Kidney (tissue), 14 donors: Measurements from ENCODE around the gene TRPC4AP. TPM values are rescaled to one million over a fixed set of nuclear protein-coding genes. Genes with fewer than 3 reads are reported as not detected.

Source experiments
- DNase-seq, 5 donors: peaks; one replicate each; pipeline ENCODE4 v3.0.0-alpha.2; 2013 to 2020
- FAIRE-seq: peaks from 2 replicates; lab custom pipeline; 2012; peaks lifted over from hg19 to GRCh38; lab: Jason Lieb, UNC
- H3K27ac ChIP-seq, 2 donors: one replicate each; pipeline ENCODE4 v1.7.0; 2013; ENCODE audit warnings: low read depth in 2 of 2, low read length in 2 of 2, inconsistent platforms in 1 of 2
- H3K27me3 ChIP-seq: one replicate; pipeline ENCODE4 v1.7.1; 2013; ENCODE audit warnings: low read length, inconsistent platforms; ENCODE audit not compliant: control insufficient read depth, insufficient read depth
- H3K36me3 ChIP-seq, 3 donors: one replicate each; pipeline versions ENCODE4 v1.7.0 to v1.7.1; 2013; ENCODE audit warnings: low read length in 3 of 3, control low read depth in 1 of 3, inconsistent platforms in 1 of 3; ENCODE audit not compliant: insufficient read depth in 3 of 3, control insufficient read depth in 2 of 3
- H3K4me1 ChIP-seq, 3 donors: one replicate each; pipeline versions ENCODE4 v1.7.0 to v1.7.1; 2013; ENCODE audit warnings: low read length in 3 of 3, inconsistent platforms in 1 of 3, low read depth in 1 of 3; ENCODE audit not compliant: control insufficient read depth in 2 of 3, insufficient read depth in 2 of 3
- H3K4me3 ChIP-seq, 3 donors: one replicate each; pipeline versions ENCODE4 v1.7.0 to v1.8.1; 2013; ENCODE audit warnings: low read length in 3 of 3, control low read depth in 1 of 3, inconsistent platforms in 1 of 3
- H3K9ac ChIP-seq, 3 donors: one replicate each; pipeline versions ENCODE4 v1.7.0 to v1.7.1; 2013; ENCODE audit warnings: low read length in 3 of 3, control low read depth in 1 of 3, inconsistent platforms in 1 of 3
- H3K9me3 ChIP-seq, 3 donors: one replicate each; pipeline versions ENCODE4 v1.7.0 to v1.7.1; 2013; ENCODE audit warnings: low read length in 3 of 3, control low read depth in 1 of 3, inconsistent platforms in 1 of 3; ENCODE audit not compliant: control insufficient read depth in 2 of 3, insufficient read depth in 1 of 3
- intact Hi-C: fragments of 100-400 bp; cut with DNase I; formaldehyde crosslinking; loops from one replicate; pipeline ENCODE4 v1.11.1; 2022
- polyA plus RNA-seq: library from polyadenylated mRNA; stranded (reverse); fragments of 350-450 nt; fragmentation: Illumina TruSeq; extraction: RNeasy Lipid Tissue Mini Kit (QIAGEN cat#74804); gene quantifications from one replicate; pipeline ENCODE4 v1.2.3, GENCODE V29; 2014; ENCODE audit warnings: low read depth, low replicate concordance; ENCODE audit not compliant: insufficient read depth
- total RNA-seq: library from RNA; stranded (reverse); fragmentation: NEBNext Ultra II Directional; extraction: Animal tissue kit (Norgen Biotek cat#: 25700); gene quantifications from one replicate; pipeline ENCODE4 v1.2.1, GENCODE V29; 2021
- TF ChIP-seq, protein P1 (sequence below): IDR thresholded peaks from 3 replicates; pipeline ENCODE4 v1.5.1; 2012; ENCODE audit warnings: mild to moderate bottlenecking, moderate library complexity, borderline replicate concordance; ENCODE audit not compliant: insufficient read depth; ENCODE audit errors: extremely low read depth
- donor health status: control.
- donor health status: control.
- donor health status: control.
- donor health status: control.
- donor health status: control.
- donor health status: DM: yes; HTN: yes; CAD: no.
- donor health status: Normal renal cell carcinoma (clear cell type).

The TRPC4AP gene
- total and polyA plus RNA-seq, 2 donors from 2014 or later = 36.5 to 51.2 TPM

DNA sequence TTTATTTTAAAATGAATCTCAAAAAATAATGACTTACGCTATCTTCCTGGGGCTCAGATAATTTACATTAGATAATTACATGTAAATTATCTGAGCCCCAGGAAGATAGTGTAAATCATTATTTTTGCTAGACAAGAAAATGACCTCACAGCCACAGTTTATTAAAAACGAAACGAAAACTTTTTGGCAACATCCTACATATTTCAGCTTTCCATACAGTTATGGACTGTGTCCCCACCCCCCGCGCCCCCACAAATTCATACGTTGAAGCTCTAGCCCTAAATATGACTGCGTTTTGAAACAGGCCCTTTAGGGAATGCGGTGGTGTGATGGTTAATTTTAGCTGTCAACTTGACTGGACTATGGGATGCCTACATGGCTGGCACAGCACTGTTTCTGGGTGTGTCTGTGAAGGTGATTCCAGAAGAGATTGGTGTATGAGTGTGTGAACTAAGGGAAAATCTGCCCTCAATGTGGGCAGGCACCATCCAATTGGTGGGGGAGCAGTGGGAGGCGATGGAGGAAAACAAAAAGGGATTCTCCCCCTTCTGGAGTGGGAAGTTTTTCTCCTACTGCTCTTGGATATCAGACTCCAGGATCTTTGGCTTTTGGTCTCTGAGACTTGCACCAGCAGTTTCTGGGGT lies 52.6 kb downstream of the TRPC4AP start:
- no peaks in the 10 kb centered on the region for H3K9me3 ChIP-seq

DNA sequence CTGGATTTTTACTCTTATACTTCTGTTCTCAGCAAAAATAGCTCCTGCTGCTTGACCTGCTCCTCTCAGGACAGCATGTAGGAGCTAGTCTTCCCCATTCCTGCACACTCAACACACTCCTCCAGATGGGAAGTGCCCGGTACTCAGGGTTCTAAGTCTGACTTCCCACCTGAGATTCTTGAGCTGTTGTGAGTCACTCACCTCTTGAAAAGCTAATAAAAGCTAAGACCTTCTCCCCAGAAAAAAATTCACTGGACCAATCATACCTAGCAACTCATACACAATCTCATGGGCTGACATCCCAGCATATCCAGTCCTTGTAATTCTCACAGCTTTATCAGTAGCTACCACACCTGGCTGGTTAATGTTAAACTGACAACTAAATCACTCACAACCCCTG lies 53.5 kb downstream of the TRPC4AP start:
- TF ChIP-seq, protein P1, sequence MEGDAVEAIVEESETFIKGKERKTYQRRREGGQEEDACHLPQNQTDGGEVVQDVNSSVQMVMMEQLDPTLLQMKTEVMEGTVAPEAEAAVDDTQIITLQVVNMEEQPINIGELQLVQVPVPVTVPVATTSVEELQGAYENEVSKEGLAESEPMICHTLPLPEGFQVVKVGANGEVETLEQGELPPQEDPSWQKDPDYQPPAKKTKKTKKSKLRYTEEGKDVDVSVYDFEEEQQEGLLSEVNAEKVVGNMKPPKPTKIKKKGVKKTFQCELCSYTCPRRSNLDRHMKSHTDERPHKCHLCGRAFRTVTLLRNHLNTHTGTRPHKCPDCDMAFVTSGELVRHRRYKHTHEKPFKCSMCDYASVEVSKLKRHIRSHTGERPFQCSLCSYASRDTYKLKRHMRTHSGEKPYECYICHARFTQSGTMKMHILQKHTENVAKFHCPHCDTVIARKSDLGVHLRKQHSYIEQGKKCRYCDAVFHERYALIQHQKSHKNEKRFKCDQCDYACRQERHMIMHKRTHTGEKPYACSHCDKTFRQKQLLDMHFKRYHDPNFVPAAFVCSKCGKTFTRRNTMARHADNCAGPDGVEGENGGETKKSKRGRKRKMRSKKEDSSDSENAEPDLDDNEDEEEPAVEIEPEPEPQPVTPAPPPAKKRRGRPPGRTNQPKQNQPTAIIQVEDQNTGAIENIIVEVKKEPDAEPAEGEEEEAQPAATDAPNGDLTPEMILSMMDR = no peak
- peaks cover 2 to 20% (median 18%) of the 10 kb centered on the region in 3 donors for H3K36me3 ChIP-seq

More for the DNA sequence above, 52.6 kb downstream of the TRPC4AP start:
- TF ChIP-seq, protein P1 = no peak
- no peak for FAIRE-seq
- H3K36me3 ChIP-seq = peaks cover 2 to 18% (median 10%) of the 10 kb centered on the region in 3 donors
- no peak overlapping the region for H3K9ac ChIP-seq
- peaks cover 0 to 2% (median 0%) of the 10 kb centered on the region in 3 donors for H3K4me1 ChIP-seq
- H3K27ac ChIP-seq = no peak overlapping the region
- H3K27me3 ChIP-seq = no peaks in the 10 kb centered on the region
- no peak for DNase-seq
- no peak overlapping the region for H3K4me3 ChIP-seq
- intact Hi-C loops = no loop called here

DNA sequence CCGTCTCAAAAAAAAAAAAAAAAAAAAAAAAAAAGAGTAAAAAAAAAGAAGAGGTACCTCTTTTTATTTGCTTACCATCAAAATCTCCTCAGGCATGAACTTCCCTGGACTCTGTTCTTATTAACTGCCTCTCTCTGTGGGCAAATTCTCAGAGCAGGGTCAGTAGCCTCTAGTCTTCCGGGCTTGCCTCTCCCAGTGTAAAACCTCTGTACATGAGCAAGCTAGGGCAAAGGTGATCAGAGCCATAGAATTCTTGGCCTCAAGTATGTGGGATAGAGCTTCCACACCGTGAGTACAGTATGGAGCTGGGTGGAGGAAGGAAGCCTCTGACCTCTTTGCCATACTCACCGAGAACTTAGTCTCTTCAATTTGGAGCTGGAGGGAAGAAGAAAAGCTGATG lies 58.5 kb downstream of the TRPC4AP start:
- TF ChIP-seq, protein P1 = no peak
- peaks cover 2 to 27% (median 24%) of the 10 kb centered on the region in 3 donors for H3K36me3 ChIP-seq
- no peak for DNase-seq
- no peaks in the 10 kb centered on the region for H3K9me3 ChIP-seq
- FAIRE-seq = no peak
- no peak overlapping the region for H3K4me3 ChIP-seq
- intact Hi-C loops = no loop called here
- no peaks in the 10 kb centered on the region for H3K27me3 ChIP-seq
- H3K9ac ChIP-seq = no peak overlapping the region
- H3K4me1 ChIP-seq = peaks cover 0 to 4% (median 0%) of the 10 kb centered on the region in 3 donors
- H3K27ac ChIP-seq = peak overlapping the region in 1 of 2 donors; percentile 48

More for the DNA sequence above, 53.5 kb downstream of the TRPC4AP start:
- H3K27ac ChIP-seq = no peak overlapping the region
- H3K9me3 ChIP-seq = no peaks in the 10 kb centered on the region
- no peak overlapping the region for H3K4me3 ChIP-seq
- peaks cover 0 to 2% (median 0%) of the 10 kb centered on the region in 3 donors for H3K4me1 ChIP-seq
- no peak overlapping the region for H3K9ac ChIP-seq
- DNase-seq (no peak), FAIRE-seq (no peak)
- intact Hi-C loops = no loop called here
- H3K27me3 ChIP-seq = no peaks in the 10 kb centered on the region
